NB4 (cell line): ENCODE results near the gene ABCA6.

ENCODE experiments used
- DNase-seq: peaks from one replicate; pipeline ENCODE4 v3.0.0; 2010; ENCODE audit warnings: low read depth
- H3K4me3 ChIP-seq: one replicate; pipeline ENCODE4 v1.5.1; 2011; ENCODE audit warnings: mild to moderate bottlenecking, low read depth, low read length, moderate library complexity
- CTCF ChIP-seq: IDR thresholded peaks from one replicate; pipeline ENCODE4 v1.5.1; 2012; ENCODE audit warnings: low read depth, low read length
- MAX ChIP-seq: IDR thresholded peaks from 2 replicates; pipeline ENCODE4 v1.6.1; 2011; ENCODE audit warnings: low read depth, low read length
- MYC ChIP-seq: IDR thresholded peaks from 2 replicates; pipeline ENCODE4 v1.6.1; 2011; ENCODE audit warnings: low read depth, low read length
- POLR2A ChIP-seq: IDR thresholded peaks from 2 replicates; pipeline ENCODE4 v1.6.1; 2011; ENCODE audit warnings: mild to moderate bottlenecking; ENCODE audit not compliant: insufficient read length; ENCODE audit errors: extremely low read depth

The ABCA6 gene

DNA sequence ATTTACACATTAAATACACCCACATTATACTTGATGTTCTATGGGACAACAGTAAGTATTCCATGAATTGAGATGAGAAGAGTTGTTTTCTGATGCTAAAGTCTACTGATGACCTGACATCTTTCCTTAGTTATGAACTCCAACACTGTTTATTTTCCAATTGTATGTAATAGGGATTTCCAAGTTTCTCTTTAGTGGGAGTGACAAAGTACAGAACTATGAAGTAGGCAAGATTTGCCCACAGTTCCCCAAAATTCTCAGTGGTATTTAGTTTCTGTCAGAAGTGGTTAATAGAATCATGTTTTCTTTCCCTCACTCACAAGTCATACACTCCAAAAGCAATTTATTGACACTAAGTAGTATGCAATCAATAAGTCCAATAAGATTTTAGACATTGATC lies 22.5 kb upstream of the ABCA6 start:
- H3K4me3 ChIP-seq = no peak overlapping the region
- TF ChIP-seq POLR2A (no peak), CTCF (no peak), MYC (no peak), MAX (no peak)
- DNase-seq = no peak

DNA sequence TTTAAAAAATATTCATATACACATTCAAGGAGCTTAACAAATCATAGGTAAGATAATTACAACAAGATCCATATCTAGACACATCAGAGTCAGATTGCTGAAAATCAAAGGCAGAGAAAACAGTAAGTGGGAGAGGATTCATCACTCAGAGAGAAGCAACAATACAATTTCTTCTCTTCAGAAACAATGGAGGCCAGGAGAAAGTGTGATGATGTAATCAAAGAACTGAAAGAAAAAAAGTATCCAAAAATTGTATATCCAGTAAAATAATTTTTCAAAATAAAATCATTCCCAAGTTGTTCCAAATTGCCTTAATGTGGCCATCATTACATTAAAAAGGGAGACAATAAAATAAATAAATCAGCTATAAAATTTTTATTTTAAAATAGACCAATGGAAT lies 17.7 kb upstream of the ABCA6 start:
- TF ChIP-seq MYC (no peak), MAX (no peak), CTCF (no peak), POLR2A (no peak)
- no peak overlapping the region for H3K4me3 ChIP-seq

GRCh38 chr17:69154267-69154666 lies 12.6 kb upstream of the ABCA6 start:
- no peak overlapping the region for H3K4me3 ChIP-seq
- TF ChIP-seq CTCF = no peak
- TF ChIP-seq MYC = no peak
- no peak for TF ChIP-seq MAX
- no peak for TF ChIP-seq POLR2A
- DNase-seq = no peak

More for the DNA sequence above, 17.7 kb upstream of the ABCA6 start:
- DNase-seq = no peak

DNA sequence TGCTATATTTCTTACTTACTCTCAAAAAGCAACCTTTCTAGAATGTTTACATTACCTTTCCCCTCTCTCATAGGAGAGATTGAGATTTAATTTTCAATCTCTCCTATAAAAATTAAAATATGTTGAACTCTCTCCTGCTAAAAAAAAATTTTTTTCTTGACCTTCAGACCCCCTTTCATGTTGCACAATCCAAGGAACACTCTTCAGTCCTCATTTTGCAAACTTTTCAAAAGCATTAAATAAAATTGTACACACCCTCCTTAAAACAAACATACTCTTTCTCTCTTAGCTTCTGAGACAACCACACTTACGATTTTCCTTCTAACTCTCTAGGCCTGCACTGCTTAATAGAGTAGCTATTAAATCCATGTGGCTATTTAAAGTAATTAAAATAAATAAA lies 8.6 kb upstream of the ABCA6 start:
- no peak overlapping the region for H3K4me3 ChIP-seq
- TF ChIP-seq MAX (no peak), POLR2A (no peak), CTCF (no peak), MYC (no peak)
- no peak for DNase-seq

- no peak for TF ChIP-seq MAX
- no peak for TF ChIP-seq POLR2A
- no peak for TF ChIP-seq CTCF
- TF ChIP-seq MYC = no peak
- H3K4me3 ChIP-seq = no peak overlapping the region
- DNase-seq = no peak
Observed at GRCh38 chr17:69147460-69147859, 5.8 kb upstream of the ABCA6 start.

- TF ChIP-seq CTCF = no peak
- TF ChIP-seq MYC = no peak
- no peak for TF ChIP-seq POLR2A
- no peak for TF ChIP-seq MAX
- H3K4me3 ChIP-seq = no peak overlapping the region
- no peak for DNase-seq
Observed at GRCh38 chr17:69144331-69145255, 2.9 kb upstream of the ABCA6 start.
